C4-2B (cell line): ENCODE results near the gene DNAJC5.

Experiments
- ZFX ChIP-seq: fragments of 450-650 bp; IDR thresholded peaks from 2 replicates; pipeline ENCODE4 v1.6.1; 2017
- TF ChIP-seq, protein P1 (sequence below): fragments of 450-650 bp; conservative IDR thresholded peaks from 2 replicates; pipeline ENCODE4 v1.5.1; 2017; ENCODE audit warnings: mild to moderate bottlenecking

DNA sequence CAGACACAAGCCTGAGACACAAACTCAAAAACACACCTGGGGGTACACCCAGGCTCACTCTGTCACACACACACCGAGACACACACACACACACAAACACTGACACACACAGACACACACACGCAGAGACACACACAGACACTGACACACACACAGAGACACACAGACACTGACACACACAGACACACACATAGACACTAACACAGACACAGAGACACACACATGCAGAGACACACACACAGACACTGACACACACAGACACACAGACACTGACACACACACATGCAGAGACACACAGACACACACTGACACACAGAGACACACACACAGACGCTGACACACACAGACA lies 48.1 kb upstream of the DNAJC5 start:
- TF ChIP-seq, protein P1, sequence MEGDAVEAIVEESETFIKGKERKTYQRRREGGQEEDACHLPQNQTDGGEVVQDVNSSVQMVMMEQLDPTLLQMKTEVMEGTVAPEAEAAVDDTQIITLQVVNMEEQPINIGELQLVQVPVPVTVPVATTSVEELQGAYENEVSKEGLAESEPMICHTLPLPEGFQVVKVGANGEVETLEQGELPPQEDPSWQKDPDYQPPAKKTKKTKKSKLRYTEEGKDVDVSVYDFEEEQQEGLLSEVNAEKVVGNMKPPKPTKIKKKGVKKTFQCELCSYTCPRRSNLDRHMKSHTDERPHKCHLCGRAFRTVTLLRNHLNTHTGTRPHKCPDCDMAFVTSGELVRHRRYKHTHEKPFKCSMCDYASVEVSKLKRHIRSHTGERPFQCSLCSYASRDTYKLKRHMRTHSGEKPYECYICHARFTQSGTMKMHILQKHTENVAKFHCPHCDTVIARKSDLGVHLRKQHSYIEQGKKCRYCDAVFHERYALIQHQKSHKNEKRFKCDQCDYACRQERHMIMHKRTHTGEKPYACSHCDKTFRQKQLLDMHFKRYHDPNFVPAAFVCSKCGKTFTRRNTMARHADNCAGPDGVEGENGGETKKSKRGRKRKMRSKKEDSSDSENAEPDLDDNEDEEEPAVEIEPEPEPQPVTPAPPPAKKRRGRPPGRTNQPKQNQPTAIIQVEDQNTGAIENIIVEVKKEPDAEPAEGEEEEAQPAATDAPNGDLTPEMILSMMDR: no peak
- TF ChIP-seq ZFX: no peak
